Thyroid gland (tissue), 4 donors: ENCODE data around the gene LRP2BP. TPM values are rescaled to one million over a fixed set of nuclear protein-coding genes. Genes with fewer than 3 reads are reported as not detected.

Experiments
- DNase-seq, 2 donors: peaks; one replicate each; pipeline ENCODE4 v3.0.0-alpha.2; 2019
- H3K27ac ChIP-seq, 3 donors: fragments of 200-600 bp; sonication (generic); 1 replicate in 2 of 3; 2 replicates in 1 of 3; pipeline ENCODE4 v1.5.1; 2016 to 2019; ENCODE audit warnings: mild to moderate bottlenecking in 1 of 3, moderate library complexity in 1 of 3
- H3K27me3 ChIP-seq: fragments of 200-600 bp; sonication (generic); one replicate; pipeline ENCODE4 v1.5.1; 2019
- H3K36me3 ChIP-seq, 2 donors: fragments of 200-600 bp; sonication (generic); one replicate each; pipeline ENCODE4 v1.5.1; 2016 to 2019
- H3K4me1 ChIP-seq, 2 donors: fragments of 200-600 bp; sonication (generic); one replicate each; pipeline ENCODE4 v1.5.1; 2017 to 2019
- H3K4me3 ChIP-seq, 3 donors: fragments of 200-600 bp; sonication (generic); replicated peaks in 1 of 3; 1 replicate in 2 of 3; 2 replicates in 1 of 3; pipeline ENCODE4 v1.5.1; 2016; ENCODE audit warnings: mild to moderate bottlenecking in 1 of 3
- H3K9me3 ChIP-seq: fragments of 200-600 bp; sonication (generic); one replicate; pipeline ENCODE4 v1.5.1; 2017
- CTCF ChIP-seq, 6 experiments: fragments of 200-600 bp in 3 of 6; fragments of 450-650 bp in 3 of 6; sonication (generic) in 3 of 6; IDR thresholded peaks; one replicate each; pipeline ENCODE4 v1.5.1; 2016 to 2019; ENCODE audit warnings: antibody characterized with exemption in 6 of 6, mild to moderate bottlenecking in 2 of 6, inconsistent platforms in 1 of 6, moderate library complexity in 1 of 6
- POLR2A ChIP-seq, 2 donors: fragments of 450-650 bp; IDR thresholded peaks; one replicate each; pipeline ENCODE4 v1.6.1; 2017; ENCODE audit warnings: antibody characterized with exemption in 2 of 2, mild to moderate bottlenecking in 2 of 2, moderate library complexity in 1 of 2
- WGBS, 2 donors: methylation state at CpG; one replicate each; pipeline ENCODE4 v1.1.5; 2017; 5-methylcytosine and 5-hydroxymethylcytosine counted together
- intact Hi-C: fragments of 100-400 bp; cut with DNase I; formaldehyde crosslinking; loops from one replicate; pipeline ENCODE4 v1.15.1; 2023
- total RNA-seq, 4 donors: library from RNA; depleted of rRNA; stranded (reverse); fragments of >200 nt; gene quantifications; one replicate each; pipeline ENCODE4 v1.2.3, GENCODE V29; 2016

LRP2BP gene
- total RNA-seq: 1 to 10 TPM; 1.4 to 3.1 (median 2.3) TPM

- intact Hi-C loops: loop anchor here (5.0 kb wide), 1 partner anchor 183 kb away; no protein-coding TSS in a partner anchor
- TF ChIP-seq POLR2A (IDR thresholded peaks at IDR 0.05) (no peak), CTCF (IDR thresholded peaks at IDR 0.05) (no peak)
- WGBS, 2 donors: 26 to 41% methylated on average over 12 of the region's 12 CpGs
- Histone ChIP-seq H3K27ac (peak within 1 kb of the TSS; percentile 98 to 99 (median 99)), H3K36me3 (peaks cover 2 to 6% of the 10 kb centered on the region in 2 donors), H3K27me3 (no peaks in the 10 kb centered on the region), H3K4me1 (peaks cover 12 to 15% of the 10 kb centered on the region in 2 donors), H3K4me3 (peak within 1 kb of the TSS; percentile 52 to 93 (median 79)), H3K9me3 (no peaks in the 10 kb centered on the region)
- DNase-seq: no peak
Measured at GRCh38 chr4:185395238-185395955, at the start of gene LRP2BP. Gene LRP2BP, minus strand, starts transcription at chr4:185395924. Its CDS starts 17,738 bp downstream, at chr4:185378186.

GRCh38 chr4:185445209-185445608 is 49.5 kb upstream of the LRP2BP start:
- no peaks in the 10 kb centered on the region for H3K4me1 ChIP-seq
- no peaks in the 10 kb centered on the region for H3K36me3 ChIP-seq
- no peaks in the 10 kb centered on the region for H3K27me3 ChIP-seq
- no peaks in the 10 kb centered on the region for H3K9me3 ChIP-seq
- no peak for TF ChIP-seq POLR2A (IDR thresholded peaks at IDR 0.05)
- TF ChIP-seq CTCF (IDR thresholded peaks at IDR 0.05): no peak
- H3K27ac ChIP-seq: no peak overlapping the region
- WGBS, 2 donors: 90 to 98% methylated on average over 2 of the region's 2 CpGs
- H3K4me3 ChIP-seq: no peak overlapping the region
- intact Hi-C loops: no loop called here
- no peak for DNase-seq

GRCh38 chr4:185441479-185441878 is 45.8 kb upstream of the LRP2BP start:
- Histone ChIP-seq H3K36me3 (no peaks in the 10 kb centered on the region), H3K9me3 (no peaks in the 10 kb centered on the region), H3K27ac (no peak overlapping the region), H3K4me3 (no peak overlapping the region), H3K27me3 (no peaks in the 10 kb centered on the region), H3K4me1 (no peaks in the 10 kb centered on the region)
- no peak for DNase-seq
- no peak for TF ChIP-seq CTCF (IDR thresholded peaks at IDR 0.05)
- TF ChIP-seq POLR2A (IDR thresholded peaks at IDR 0.05): no peak
- 93% methylated on average over 2 of the region's 2 CpGs for WGBS, 2 donors
- intact Hi-C loops: no loop called here

GRCh38 chr4:185437809-185438208 is 42.1 kb upstream of the LRP2BP start:
- no peak overlapping the region for H3K4me3 ChIP-seq
- no peak overlapping the region for H3K27ac ChIP-seq
- intact Hi-C loops: no loop called here
- no peaks in the 10 kb centered on the region for H3K9me3 ChIP-seq
- H3K27me3 ChIP-seq: no peaks in the 10 kb centered on the region
- TF ChIP-seq CTCF (IDR thresholded peaks at IDR 0.05) (no peak), POLR2A (IDR thresholded peaks at IDR 0.05) (no peak)
- no peaks in the 10 kb centered on the region for H3K36me3 ChIP-seq
- H3K4me1 ChIP-seq: no peaks in the 10 kb centered on the region
- DNase-seq: no peak

GRCh38 chr4:185435466-185435865 is 39.7 kb upstream of the LRP2BP start:
- TF ChIP-seq POLR2A (IDR thresholded peaks at IDR 0.05): no peak
- TF ChIP-seq CTCF (IDR thresholded peaks at IDR 0.05): no peak
- DNase-seq: no peak
- Histone ChIP-seq H3K4me3 (no peak overlapping the region), H3K27ac (no peak overlapping the region), H3K36me3 (no peaks in the 10 kb centered on the region), H3K9me3 (no peaks in the 10 kb centered on the region), H3K4me1 (no peaks in the 10 kb centered on the region), H3K27me3 (no peaks in the 10 kb centered on the region)
- intact Hi-C loops: no loop called here
